IMR-90 (cell line): ENCODE data around the gene APBB1IP. TPM values are rescaled to one million over a fixed set of nuclear protein-coding genes. Genes with fewer than 3 reads are reported as not detected.

ENCODE experiments used
- ATAC-seq: fragments of 200-7000 bp; cut with Tn5 transposase; 2 replicates; pipeline ENCODE4 v1.9.1; 2020; ENCODE audit warnings: low read depth, mild to moderate bottlenecking, moderate library complexity
- BruUV-seq: library from RNA; stranded (reverse); fragments of 400-500 nt; replicated peaks from 2 replicates; lab custom pipeline; 2021; lab: Mats Ljungman, UMichigan
- CTCF ChIA-PET: fragments of 300-600 bp; formaldehyde crosslinking; extraction: SDS; loops from one replicate; lab custom pipeline; 2021; ENCODE audit warnings: antibody characterized with exemption; lab: Yijun Ruan, JAX
- POLR2A ChIA-PET: fragments of 300-600 bp; sonication (Branson Sonifier 250); formaldehyde crosslinking; loops from one replicate; lab custom pipeline; 2022; ENCODE audit warnings: antibody characterized with exemption; ENCODE audit not compliant: unreplicated experiment; lab: Charles Lee
- DNase-seq: peaks from one replicate; pipeline ENCODE4 v3.0.0; 2013
- H2AFZ ChIP-seq: replicated peaks from 2 replicates; pipeline ENCODE3; 2013; ENCODE audit warnings: low read length, mild to moderate bottlenecking; ENCODE audit not compliant: poor library complexity
- H2AK5ac ChIP-seq: 2 replicates; pipeline ENCODE4 v1.6.1; 2013; ENCODE audit warnings: low read depth, low read length, inconsistent platforms
- H2AK9ac ChIP-seq: replicated peaks from 2 replicates; pipeline ENCODE3; 2013; ENCODE audit warnings: mild to moderate bottlenecking, low read depth, low read length, moderate library complexity; ENCODE audit not compliant: poor library complexity
- H2BK120ac ChIP-seq: 2 replicates; pipeline ENCODE4 v1.6.1; 2013; ENCODE audit warnings: low read depth, low read length, inconsistent platforms
- H2BK15ac ChIP-seq: 3 replicates; pipeline ENCODE4 v1.6.1; 2013; ENCODE audit warnings: low read depth, low read length, inconsistent platforms
- H2BK20ac ChIP-seq: 2 replicates; pipeline ENCODE4 v1.6.1; 2013; ENCODE audit warnings: low read depth, mild to moderate bottlenecking, inconsistent platforms, low read length, moderate library complexity
- H2BK5ac ChIP-seq: 2 replicates; pipeline ENCODE4 v1.6.1; 2013; ENCODE audit warnings: mild to moderate bottlenecking, low read depth, low read length, inconsistent platforms; ENCODE audit not compliant: poor library complexity, severe bottlenecking
- H3K14ac ChIP-seq: replicated peaks from 2 replicates; pipeline ENCODE4 v1.6.1; 2013; ENCODE audit warnings: low read depth, low read length, inconsistent platforms
- H3K18ac ChIP-seq: 2 replicates; pipeline ENCODE4 v1.6.1; 2013; ENCODE audit warnings: low read depth, low read length, control low read depth
- H3K23ac ChIP-seq: 2 replicates; pipeline ENCODE4 v1.6.1; 2013; ENCODE audit warnings: low read depth, low read length, inconsistent platforms
- H3K27ac ChIP-seq: 2 replicates; pipeline ENCODE4 v1.5.1; 2013; ENCODE audit warnings: mild to moderate bottlenecking, control low read depth, low read length; ENCODE audit not compliant: insufficient read depth
- H3K27me3 ChIP-seq: 2 replicates; pipeline ENCODE4 v1.6.1; 2013; ENCODE audit warnings: low read length; ENCODE audit not compliant: control insufficient read depth, insufficient read depth
- H3K36me3 ChIP-seq: 2 replicates; pipeline ENCODE4 v1.6.1; 2013; ENCODE audit warnings: low read length, mixed read lengths; ENCODE audit not compliant: control insufficient read depth, insufficient read depth
- H3K4ac ChIP-seq: 2 replicates; pipeline ENCODE4 v1.6.1; 2013; ENCODE audit warnings: low read depth, low read length, inconsistent platforms
- H3K4me1 ChIP-seq: 2 replicates; pipeline ENCODE4 v1.6.1; 2013; ENCODE audit warnings: low read length, mixed read lengths; ENCODE audit not compliant: control insufficient read depth, insufficient read depth
- H3K4me2 ChIP-seq: 2 replicates; pipeline ENCODE4 v1.6.1; 2013; ENCODE audit warnings: low read depth, mild to moderate bottlenecking, control low read depth, low read length, moderate library complexity
- H3K4me3 ChIP-seq: 2 replicates; pipeline ENCODE4 v1.5.1; 2013; ENCODE audit warnings: low read depth, mild to moderate bottlenecking, control low read depth, low read length, moderate library complexity; ENCODE audit not compliant: insufficient read depth
- H3K56ac ChIP-seq: 2 replicates; pipeline ENCODE4 v1.6.1; 2013; ENCODE audit warnings: low read length, inconsistent platforms; ENCODE audit not compliant: insufficient read depth; ENCODE audit errors: extremely low read depth
- H3K79me1 ChIP-seq, 2 experiments: 2 replicates each; pipeline ENCODE4 v1.6.1; 2013; ENCODE audit warnings: low read length in 2 of 2, inconsistent platforms in 1 of 2, low read depth in 1 of 2
- H3K9ac ChIP-seq: 2 replicates; pipeline ENCODE4 v1.6.1; 2013; ENCODE audit warnings: low read depth, low read length, control low read depth
- H3K9me1 ChIP-seq: 2 replicates; pipeline ENCODE4 v1.6.1; 2013; ENCODE audit warnings: low read length, inconsistent platforms; ENCODE audit not compliant: insufficient read depth
- H3K9me3 ChIP-seq: 2 replicates; pipeline ENCODE4 v1.6.1; 2013; ENCODE audit warnings: low read length; ENCODE audit not compliant: control insufficient read depth, insufficient read depth
- H4K20me1 ChIP-seq: 2 replicates; pipeline ENCODE4 v1.6.1; 2013; ENCODE audit warnings: low read length, inconsistent platforms; ENCODE audit not compliant: insufficient read depth
- H4K5ac ChIP-seq: 2 replicates; pipeline ENCODE4 v1.6.1; 2013; ENCODE audit warnings: mild to moderate bottlenecking, low read depth, low read length, control low read depth
- H4K8ac ChIP-seq, 2 experiments: 2 replicates each; pipeline ENCODE4 v1.6.1; 2013; ENCODE audit warnings: low read depth in 2 of 2, low read length in 2 of 2, control low read depth in 1 of 2, inconsistent platforms in 1 of 2
- H4K91ac ChIP-seq: 2 replicates; pipeline ENCODE4 v1.6.1; 2013; ENCODE audit warnings: low read depth, low read length, inconsistent platforms; ENCODE audit not compliant: insufficient read depth
- CTCF ChIP-seq: conservative IDR thresholded peaks from 2 replicates; pipeline ENCODE4 v1.5.1; 2012; ENCODE audit warnings: mild to moderate bottlenecking, low read depth, low read length, improper control_type of control experiment
- RAD21 ChIP-seq: IDR thresholded peaks from 2 replicates; pipeline ENCODE4 v1.6.1; 2012; ENCODE audit warnings: low read length, improper control_type of control experiment
- dilution Hi-C: fragments of 300-500 bp; cut with HindIII; formaldehyde crosslinking; loops from one replicate; pipeline ENCODE4 v1.14.3; 2018; ENCODE audit warnings: low sequenced_read_pairs; ENCODE audit not compliant: unreplicated experiment
- in situ Hi-C: fragments of 300-500 bp; cut with MboI; formaldehyde crosslinking; loops from 3 replicates; pipeline ENCODE4 v1.14.3; 2019; ENCODE audit warnings: low sequenced_read_pairs, inconsistent platforms, mixed read lengths
- intact Hi-C: fragments of 100-400 bp; cut with micrococcal nuclease; formaldehyde crosslinking; loops from 2 replicates; pipeline ENCODE4 v1.10.0; 2022
- polyA plus RNA-seq, 3 experiments: library from polyadenylated mRNA; depleted of rRNA; stranded (reverse); fragments of >200 nt; gene quantifications; 2 replicates each; pipeline ENCODE4 v1.2.3, GENCODE V29; 2012; ENCODE audit warnings: low replicate concordance in 1 of 3
- total RNA-seq: library from RNA; depleted of rRNA; stranded (reverse); fragments of >200 nt; gene quantifications from 2 replicates; pipeline ENCODE4 v1.2.3, GENCODE V29; 2012

The APBB1IP gene
- total and polyA plus RNA-seq, 2 of the 4 experiments (the other 2 are of a cell fraction), result not detected

- Histone ChIP-seq H3K23ac (no peak overlapping the region), H3K4me3 (no peak overlapping the region), H4K91ac (no peak overlapping the region), H3K4me1 (no peaks in the 10 kb centered on the region), H3K27ac (no peak overlapping the region), H2AK9ac (no peak overlapping the region), H3K36me3 (no peaks in the 10 kb centered on the region), H3K9me1 (no peaks in the 10 kb centered on the region), H4K5ac (no peak overlapping the region), H3K9ac (no peak overlapping the region), H2BK15ac (no peak overlapping the region), H3K27me3 (no peaks in the 10 kb centered on the region), H2BK120ac (no peak overlapping the region), H4K8ac (no peak overlapping the region), H2BK5ac (no peak overlapping the region), H2AK5ac (no peak overlapping the region), H2AFZ (no peak overlapping the region), H3K18ac (no peak overlapping the region), H2BK20ac (no peak overlapping the region), H3K56ac (no peak overlapping the region), H3K4ac (no peak overlapping the region), H3K14ac (no peak overlapping the region), H3K79me1 (no peaks in the 10 kb centered on the region), H3K9me3 (peaks cover 15% of the 10 kb centered on the region), H4K20me1 (no peaks in the 10 kb centered on the region), H3K4me2 (no peak overlapping the region)
- no TSS peak for BruUV-seq
- in situ Hi-C loops, result no loop called here
- no peak for ATAC-seq
- DNase-seq, result no peak
- TF ChIP-seq RAD21 (no peak), CTCF (no peak)
- ChIA-PET CTCF (no interaction called here), POLR2A (no interaction called here)
- dilution Hi-C loops, result no loop called here
- intact Hi-C loops, result no loop called here
Measured at GRCh38 chr10:26448292-26448691, 10.2 kb downstream of the APBB1IP start.
